22Rv1 (cell line): ENCODE results near the gene FCN3.

ENCODE experiments used
- CTCF ChIP-seq: fragments of 450-650 bp; IDR thresholded peaks from 2 replicates; pipeline ENCODE4 v1.5.1; 2017; ENCODE audit warnings: mild to moderate bottlenecking
- ZFX ChIP-seq: fragments of 450-650 bp; IDR thresholded peaks from 2 replicates; pipeline ENCODE4 v1.6.1; 2017; ENCODE audit warnings: antibody characterized with exemption, borderline replicate concordance

DNA sequence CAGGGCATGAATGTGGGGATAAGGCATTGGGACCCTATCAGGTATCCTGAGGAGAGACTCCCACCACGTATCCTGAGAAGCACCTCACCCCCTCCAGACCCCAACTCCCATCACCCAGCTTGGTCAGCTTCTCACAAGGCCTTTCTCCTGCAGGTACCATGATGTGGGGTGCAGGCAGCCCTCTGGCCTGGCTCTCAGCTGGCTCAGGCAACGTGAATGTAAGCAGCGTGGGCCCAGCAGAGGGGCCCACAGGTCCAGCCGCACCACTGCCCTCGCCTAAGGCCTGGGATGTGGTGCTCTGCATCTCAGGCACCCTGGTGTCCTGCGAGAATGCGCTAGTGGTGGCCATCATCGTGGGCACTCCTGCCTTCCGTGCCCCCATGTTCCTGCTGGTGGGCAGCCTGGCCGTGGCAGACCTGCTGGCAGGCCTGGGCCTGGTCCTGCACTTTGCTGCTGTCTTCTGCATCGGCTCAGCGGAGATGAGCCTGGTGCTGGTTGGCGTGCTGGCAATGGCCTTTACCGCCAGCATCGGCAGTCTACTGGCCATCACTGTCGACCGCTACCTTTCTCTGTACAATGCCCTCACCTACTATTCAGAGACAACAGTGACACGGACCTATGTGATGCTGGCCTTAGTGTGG lies 19.1 kb upstream of the FCN3 start:
- TF ChIP-seq CTCF (no peak), ZFX (no peak)
